ENCODE data around the gene HGD. TPM values are rescaled to one million over a fixed set of nuclear protein-coding genes. Genes with fewer than 3 reads are reported as not detected.

The HGD gene
- total and polyA plus RNA-seq, 11 donors = 0.16 to 0.62 (median 0.56) TPM; not detected in 8

GRCh38 chr3:120683671-120684301 is 1.7 kb upstream of the HGD start:
- no peaks in the 10 kb centered on the region for H3K9me3 ChIP-seq
- peaks cover 0 to 10% (median 4%) of the 10 kb centered on the region in 12 donors for H3K4me1 ChIP-seq
- ATAC-seq (no peak), DNase-seq (no peak)
- H3K27ac ChIP-seq = no peak overlapping the region
- WGBS, 4 donors = 87 to 96% (median 92%) methylated on average over 3 of the region's 3 CpGs
- TF ChIP-seq POLR2A (IDR thresholded peaks at IDR 0.05) (no peak), CTCF (IDR thresholded peaks at IDR 0.05) (no peak)
- H3K27me3 ChIP-seq = no peaks in the 10 kb centered on the region
- intact Hi-C loops (cut with DNase I) = no loop called here
- H3K36me3 ChIP-seq = peaks cover 0 to 14% (median 0%) of the 10 kb centered on the region in 9 donors
- H3K4me3 ChIP-seq = no peak overlapping the region

GRCh38 chr3:120683213-120683612 is 1.2 kb upstream of the HGD start:
- Histone ChIP-seq H3K36me3 (peaks cover 0 to 8% (median 0%) of the 10 kb centered on the region in 9 donors), H3K27ac (no peak overlapping the region), H3K27me3 (no peaks in the 10 kb centered on the region), H3K4me1 (peaks cover 0 to 16% (median 9%) of the 10 kb centered on the region in 12 donors), H3K9me3 (no peaks in the 10 kb centered on the region), H3K4me3 (no peak overlapping the region)
- TF ChIP-seq POLR2A (IDR thresholded peaks at IDR 0.05) (no peak), CTCF (IDR thresholded peaks at IDR 0.05) (no peak)
- intact Hi-C loops (cut with DNase I) = no loop called here
- WGBS, 4 donors = 85 to 94% (median 89%) methylated on average over 1 of the region's 1 CpG
- ATAC-seq (peak in 1 of 4 donors; percentile 49), DNase-seq (peak in 1 of 5 donors; percentile 11)

GRCh38 chr3:120681506-120682038 is 467 bp downstream of the HGD start:
- DNase-seq = no peak
- Histone ChIP-seq H3K4me3 (no peak overlapping the region), H3K4me1 (peaks cover 0 to 22% (median 10%) of the 10 kb centered on the region in 12 donors), H3K9me3 (no peaks in the 10 kb centered on the region), H3K27ac (no peak overlapping the region), H3K36me3 (peaks cover 0 to 3% (median 0%) of the 10 kb centered on the region in 9 donors), H3K27me3 (no peaks in the 10 kb centered on the region)
- TF ChIP-seq POLR2A (IDR thresholded peaks at IDR 0.05) = no peak
- no peak for TF ChIP-seq CTCF (IDR thresholded peaks at IDR 0.05)
- WGBS, 4 donors = 93 to 98% (median 94%) methylated on average over 4 of the region's 4 CpGs
- intact Hi-C loops (cut with DNase I) = no loop called here
- ATAC-seq = no peak

GRCh38 chr3:120681018-120681417 is 1.0 kb downstream of the HGD start:
- no peak for DNase-seq
- no peak for TF ChIP-seq CTCF (IDR thresholded peaks at IDR 0.05)
- TF ChIP-seq POLR2A (IDR thresholded peaks at IDR 0.05) = no peak
- intact Hi-C loops (cut with DNase I) = no loop called here
- Histone ChIP-seq H3K4me3 (no peak overlapping the region), H3K9me3 (no peaks in the 10 kb centered on the region), H3K27ac (no peak overlapping the region), H3K36me3 (no peaks in the 10 kb centered on the region), H3K27me3 (no peaks in the 10 kb centered on the region), H3K4me1 (peaks cover 0 to 22% (median 10%) of the 10 kb centered on the region in 12 donors)
- ATAC-seq = no peak
- WGBS, 4 donors = 93 to 98% (median 96%) methylated on average over 2 of the region's 2 CpGs
